Caco-2 (cell line): ENCODE data around the gene ZNF174. TPM values are rescaled to one million over a fixed set of nuclear protein-coding genes. Genes with fewer than 3 reads are reported as not detected.

Source experiments
- BruUV-seq: library from RNA; stranded (reverse); fragments of 400-500 nt; replicated peaks from 2 replicates; lab custom pipeline; 2021; lab: Mats Ljungman, UMichigan
- CTCF ChIA-PET: fragments of 300-600 bp; sonication (Branson Sonifier 250); formaldehyde crosslinking; loops from one replicate; lab custom pipeline; 2022; ENCODE audit warnings: antibody characterized with exemption; lab: Charles Lee
- POLR2A ChIA-PET: fragments of 300-600 bp; sonication (Branson Sonifier 250); formaldehyde crosslinking; loops from one replicate; lab custom pipeline; 2022; ENCODE audit warnings: antibody characterized with exemption; lab: Charles Lee
- DNase-seq, 2 experiments: peaks; one replicate each; pipeline versions ENCODE4 v3.0.0 to v3.0.0-alpha.2; 2020 to 2022
- H3K27me3 ChIP-seq: replicated peaks from 2 replicates; pipeline ENCODE4 v1.6.0; 2011; ENCODE audit warnings: low read length; ENCODE audit not compliant: control insufficient read depth, insufficient read depth
- H3K36me3 ChIP-seq: 2 replicates; pipeline ENCODE4 v1.5.1; 2011; ENCODE audit warnings: low read length; ENCODE audit not compliant: control insufficient read depth, insufficient read depth
- H3K4me1 ChIP-seq: fragments of 250-450 bp; sonication (Bioruptor Pico); 2 replicates; pipeline ENCODE4 v1.5.1; 2020; ENCODE audit warnings: mild to moderate bottlenecking
- H3K4me3 ChIP-seq: 2 replicates; pipeline ENCODE4 v1.5.1; 2011; ENCODE audit warnings: low read depth, mild to moderate bottlenecking, control low read depth, low read length
- H3K9me3 ChIP-seq: fragments of 250-450 bp; sonication (Bioruptor Pico); 2 replicates; pipeline ENCODE4 v1.5.1; 2020; ENCODE audit warnings: mild to moderate bottlenecking, moderate library complexity
- H3K27ac Mint-ChIP-seq: one replicate; pipeline ENCODE4 v1.8.0; 2022; ENCODE audit warnings: mixed read lengths; ENCODE audit not compliant: unreplicated experiment
- H3K27me3 Mint-ChIP-seq: one replicate; pipeline ENCODE4 v1.8.0; 2022; ENCODE audit warnings: mixed read lengths; ENCODE audit not compliant: insufficient read depth, unreplicated experiment
- H3K36me3 Mint-ChIP-seq: one replicate; pipeline ENCODE4 v1.8.0; 2022; ENCODE audit warnings: mild to moderate bottlenecking, mixed read lengths; ENCODE audit not compliant: insufficient read depth, unreplicated experiment
- H3K4me1 Mint-ChIP-seq: one replicate; pipeline ENCODE4 v1.8.0; 2022; ENCODE audit warnings: low read depth, mixed read lengths; ENCODE audit not compliant: unreplicated experiment
- H3K4me3 Mint-ChIP-seq: one replicate; pipeline ENCODE4 v1.8.0; 2022; ENCODE audit warnings: mild to moderate bottlenecking, moderate library complexity, mixed read lengths; ENCODE audit not compliant: unreplicated experiment
- H3K9me3 Mint-ChIP-seq: one replicate; pipeline ENCODE4 v1.8.0; 2022; ENCODE audit warnings: mixed read lengths; ENCODE audit not compliant: unreplicated experiment
- intact Hi-C: fragments of 100-400 bp; cut with micrococcal nuclease; formaldehyde crosslinking; loops from one replicate; pipeline ENCODE4 v1.10.0; 2022; ENCODE audit not compliant: unreplicated experiment
- total RNA-seq: library from RNA; stranded (reverse); gene quantifications from 2 replicates; pipeline ENCODE4 v1.2.3, GENCODE V29; 2022
- TF ChIP-seq, protein P1 (sequence below), 2 experiments: fragments of 200-600 bp in 1 of 2; IDR thresholded peaks; 1 replicate in 1 of 2; 2 replicates in 1 of 2; pipeline versions ENCODE4 v1.5.1 to v1.8.0; 2011 to 2022; ENCODE audit warnings: antibody characterized with exemption in 1 of 2, control low read depth in 1 of 2, inconsistent platforms in 1 of 2, low read depth in 1 of 2, low read length in 1 of 2, mild to moderate bottlenecking in 1 of 2, moderate library complexity in 1 of 2; ENCODE audit not compliant: insufficient read depth in 1 of 2, severe bottlenecking in 1 of 2, unreplicated experiment in 1 of 2

Gene ZNF174
- total RNA-seq, 1 experiment from 2014 or later, result 11.9 TPM

- Mint-ChIP-seq H3K36me3 (peaks cover 40% of the 10 kb centered on the region), H3K27ac (no peak overlapping the region), H3K27me3 (no peaks in the 10 kb centered on the region), H3K4me1 (no peaks in the 10 kb centered on the region), H3K4me3 (no peak overlapping the region), H3K9me3 (peaks cover 18% of the 10 kb centered on the region)
- TF ChIP-seq, protein P1, sequence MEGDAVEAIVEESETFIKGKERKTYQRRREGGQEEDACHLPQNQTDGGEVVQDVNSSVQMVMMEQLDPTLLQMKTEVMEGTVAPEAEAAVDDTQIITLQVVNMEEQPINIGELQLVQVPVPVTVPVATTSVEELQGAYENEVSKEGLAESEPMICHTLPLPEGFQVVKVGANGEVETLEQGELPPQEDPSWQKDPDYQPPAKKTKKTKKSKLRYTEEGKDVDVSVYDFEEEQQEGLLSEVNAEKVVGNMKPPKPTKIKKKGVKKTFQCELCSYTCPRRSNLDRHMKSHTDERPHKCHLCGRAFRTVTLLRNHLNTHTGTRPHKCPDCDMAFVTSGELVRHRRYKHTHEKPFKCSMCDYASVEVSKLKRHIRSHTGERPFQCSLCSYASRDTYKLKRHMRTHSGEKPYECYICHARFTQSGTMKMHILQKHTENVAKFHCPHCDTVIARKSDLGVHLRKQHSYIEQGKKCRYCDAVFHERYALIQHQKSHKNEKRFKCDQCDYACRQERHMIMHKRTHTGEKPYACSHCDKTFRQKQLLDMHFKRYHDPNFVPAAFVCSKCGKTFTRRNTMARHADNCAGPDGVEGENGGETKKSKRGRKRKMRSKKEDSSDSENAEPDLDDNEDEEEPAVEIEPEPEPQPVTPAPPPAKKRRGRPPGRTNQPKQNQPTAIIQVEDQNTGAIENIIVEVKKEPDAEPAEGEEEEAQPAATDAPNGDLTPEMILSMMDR (IDR thresholded peaks at IDR 0.05; ENCODE audit: insufficient read depth in 1 of 2, low read depth in 1 of 2, low read length in 1 of 2, severe bottlenecking in 1 of 2, unreplicated experiment in 1 of 2), result no peak
- no peaks in the 10 kb centered on the region; the same call in none of the 2 replicates for H3K36me3 ChIP-seq
- intact Hi-C loops, result no loop called here
- H3K4me1 ChIP-seq, result no peaks in the 10 kb centered on the region
- ChIA-PET POLR2A (no interaction called here), CTCF (no interaction called here)
- no peak for DNase-seq
- H3K9me3 ChIP-seq, result no peaks in the 10 kb centered on the region; the same call in 1 of the 2 replicates
- no TSS peak for BruUV-seq
- H3K4me3 ChIP-seq, result no peak overlapping the region
- no peaks in the 10 kb centered on the region for H3K27me3 ChIP-seq
Measured at GRCh38 chr16:3389663-3390338, 11.2 kb upstream of the ZNF174 start.

DNA sequence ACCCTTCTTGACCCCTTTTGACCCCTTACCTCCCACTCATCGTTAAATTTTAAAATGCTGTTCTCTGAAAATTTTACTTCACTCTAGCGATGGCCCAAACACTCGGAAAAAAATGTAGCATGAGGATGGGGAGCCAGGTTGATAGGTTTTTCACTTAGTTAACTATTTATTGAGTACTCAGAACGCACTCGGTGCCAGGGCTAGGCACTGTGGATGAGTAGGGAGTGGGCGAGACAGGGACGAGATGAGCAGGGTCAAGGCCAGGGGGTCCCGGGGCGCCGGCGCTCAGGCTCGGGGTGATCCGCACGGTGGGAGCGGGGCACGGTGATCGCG is 603 bp upstream of the ZNF174 start:
- H3K9me3 Mint-ChIP-seq, result no peaks in the 10 kb centered on the region
- peak overlapping the region; percentile 83 for H3K4me3 ChIP-seq
- intact Hi-C loops, result loop anchor here (10.0 kb wide), 1 partner anchor 116 kb away; the partner anchor contains the start of gene ZNF263
- TF ChIP-seq, protein P1 (IDR thresholded peaks at IDR 0.05; ENCODE audit: insufficient read depth in 1 of 2, low read depth in 1 of 2, low read length in 1 of 2, severe bottlenecking in 1 of 2, unreplicated experiment in 1 of 2), result no peak
- no peaks in the 10 kb centered on the region for H3K4me1 ChIP-seq
- H3K9me3 ChIP-seq, result no peaks in the 10 kb centered on the region
- peaks cover 38% of the 10 kb centered on the region for H3K36me3 Mint-ChIP-seq
- no peaks in the 10 kb centered on the region for H3K27me3 Mint-ChIP-seq
- H3K27me3 ChIP-seq, result no peaks in the 10 kb centered on the region
- ChIA-PET POLR2A (interaction anchor here (0.5 to 2.2 kb wide), 6 partner anchors 43 to 241 kb away, joined by 3 to 25 read pairs (median 7); partner anchors contain the start of genes NAA60, ZNF263 and ZNF597), CTCF (interaction anchor here (1.1 to 2.1 kb wide), 3 partner anchors 43 to 96 kb away, joined by 3 to 10 read pairs (median 6); partner anchors contain the start of genes NAA60 and ZNF597)
- H3K4me1 Mint-ChIP-seq, result peaks cover 5% of the 10 kb centered on the region
- peak overlapping the region; percentile 79 for H3K27ac Mint-ChIP-seq
- BruUV-seq, result no TSS peak
- peaks cover 2% of the 10 kb centered on the region for H3K36me3 ChIP-seq
- no peak for DNase-seq
- H3K4me3 Mint-ChIP-seq, result peak overlapping the region; percentile 87

DNA sequence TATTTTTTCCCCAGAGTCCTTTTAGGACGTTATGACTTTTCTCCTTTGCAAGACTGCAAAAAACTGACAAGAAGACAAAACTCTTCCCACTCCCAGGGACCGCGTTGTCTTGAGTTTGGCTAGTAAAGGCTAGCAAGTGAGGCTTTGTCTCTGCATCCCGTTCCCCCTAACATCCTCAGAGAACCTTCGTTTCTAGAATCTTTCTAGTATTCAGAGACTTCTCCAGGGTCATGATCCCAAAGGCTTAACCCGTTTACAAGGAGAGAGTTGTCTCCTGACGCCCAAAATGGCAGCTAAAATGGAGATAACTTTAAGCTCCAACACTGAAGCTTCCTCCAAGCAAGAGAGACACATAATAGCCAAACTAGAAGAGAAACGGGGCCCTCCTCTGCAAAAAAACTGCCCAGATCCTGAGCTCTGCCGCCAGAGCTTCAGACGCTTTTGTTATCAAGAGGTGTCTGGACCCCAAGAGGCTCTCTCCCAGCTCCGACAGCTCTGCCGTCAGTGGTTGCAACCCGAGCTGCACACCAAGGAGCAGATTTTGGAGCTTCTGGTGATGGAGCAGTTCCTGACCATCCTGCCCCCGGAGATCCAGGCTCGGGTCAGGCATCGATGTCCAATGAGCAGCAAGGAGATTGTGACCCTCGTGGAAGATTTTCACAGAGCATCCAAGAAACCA is 843 bp downstream of the ZNF174 start:
- ChIA-PET CTCF (interaction anchor here (0.6 to 2.1 kb wide), 3 partner anchors 41 to 254 kb away, joined by 3 to 10 read pairs (median 6); partner anchors contain the start of genes NAA60 and ZNF597), POLR2A (interaction anchor here (0.5 to 2.2 kb wide), 6 partner anchors 42 to 137 kb away, joined by 3 to 25 read pairs (median 7); partner anchors contain the start of genes NAA60, ZNF263 and ZNF597)
- H3K27me3 Mint-ChIP-seq, result no peaks in the 10 kb centered on the region
- TSS peak; percentile 55 for BruUV-seq
- intact Hi-C loops, result loop anchor here (1.0 to 10.0 kb wide), 3 partner anchors 40 to 117 kb away; partner anchors contain the start of gene ZNF263
- no peaks in the 10 kb centered on the region for H3K9me3 Mint-ChIP-seq
- Histone ChIP-seq H3K27me3 (no peaks in the 10 kb centered on the region), H3K4me1 (no peaks in the 10 kb centered on the region), H3K4me3 (peak overlapping the region; percentile 74), H3K9me3 (peaks cover 4% of the 10 kb centered on the region; the same call in 1 of the 2 replicates), H3K36me3 (peaks cover 2% of the 10 kb centered on the region; the same call in 1 of the 2 replicates)
- H3K4me3 Mint-ChIP-seq, result peak overlapping the region; percentile 87
- H3K4me1 Mint-ChIP-seq, result peaks cover 5% of the 10 kb centered on the region
- peak in 1 of 2 experiments; percentile 4 for DNase-seq
- H3K36me3 Mint-ChIP-seq, result peaks cover 45% of the 10 kb centered on the region
- TF ChIP-seq, protein P1 (IDR thresholded peaks at IDR 0.05; ENCODE audit: insufficient read depth in 1 of 2, low read depth in 1 of 2, low read length in 1 of 2, severe bottlenecking in 1 of 2, unreplicated experiment in 1 of 2), result no peak
- H3K27ac Mint-ChIP-seq, result peak overlapping the region; percentile 79
